Panc1 (cell line): Measurements from ENCODE around the gene ARHGAP6.

ENCODE experiments used
- POLR2AphosphoS5 ChIP-seq: IDR thresholded peaks from 2 replicates; pipeline ENCODE4 v1.6.1; 2012; ENCODE audit warnings: mild to moderate bottlenecking, low read depth, low read length, moderate library complexity
- REST ChIP-seq, 2 experiments: IDR thresholded peaks; 2 replicates each; pipeline ENCODE4 v1.6.1; 2011 to 2012; ENCODE audit warnings: low read depth in 2 of 2, control low read depth in 1 of 2, low read length in 1 of 2, mild to moderate bottlenecking in 1 of 2, moderate library complexity in 1 of 2; ENCODE audit not compliant: insufficient read depth in 1 of 2
- SIN3A ChIP-seq: IDR thresholded peaks from 2 replicates; pipeline ENCODE4 v1.6.1; 2012; ENCODE audit warnings: low read depth, mild to moderate bottlenecking, low read length, moderate library complexity, borderline replicate concordance; ENCODE audit not compliant: insufficient read depth
- TF ChIP-seq, protein P1 (sequence below): fragments of 450-650 bp; IDR thresholded peaks from 2 replicates; pipeline ENCODE4 v1.5.1; 2017; ENCODE audit warnings: mild to moderate bottlenecking

DNA sequence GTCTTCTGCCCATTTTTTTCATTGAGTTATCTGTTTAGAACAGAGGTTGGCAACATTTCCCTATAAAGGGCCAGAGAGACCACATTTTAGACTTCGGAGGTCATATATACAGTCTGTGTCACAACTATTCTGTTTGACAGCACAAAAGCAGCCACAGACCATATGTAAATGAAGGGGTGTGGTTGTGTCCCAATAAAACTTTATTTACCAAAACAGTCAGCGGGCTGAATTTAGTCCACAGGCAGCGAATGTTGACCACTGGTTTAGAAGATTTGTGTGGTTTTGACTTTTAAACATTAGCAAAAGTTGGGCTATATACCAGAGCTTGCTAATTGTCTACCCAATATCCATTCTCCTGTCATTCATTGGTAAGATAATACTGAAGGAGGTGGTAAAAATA is 221.7 kb downstream of the ARHGAP6 start:
- TF ChIP-seq, protein P1, sequence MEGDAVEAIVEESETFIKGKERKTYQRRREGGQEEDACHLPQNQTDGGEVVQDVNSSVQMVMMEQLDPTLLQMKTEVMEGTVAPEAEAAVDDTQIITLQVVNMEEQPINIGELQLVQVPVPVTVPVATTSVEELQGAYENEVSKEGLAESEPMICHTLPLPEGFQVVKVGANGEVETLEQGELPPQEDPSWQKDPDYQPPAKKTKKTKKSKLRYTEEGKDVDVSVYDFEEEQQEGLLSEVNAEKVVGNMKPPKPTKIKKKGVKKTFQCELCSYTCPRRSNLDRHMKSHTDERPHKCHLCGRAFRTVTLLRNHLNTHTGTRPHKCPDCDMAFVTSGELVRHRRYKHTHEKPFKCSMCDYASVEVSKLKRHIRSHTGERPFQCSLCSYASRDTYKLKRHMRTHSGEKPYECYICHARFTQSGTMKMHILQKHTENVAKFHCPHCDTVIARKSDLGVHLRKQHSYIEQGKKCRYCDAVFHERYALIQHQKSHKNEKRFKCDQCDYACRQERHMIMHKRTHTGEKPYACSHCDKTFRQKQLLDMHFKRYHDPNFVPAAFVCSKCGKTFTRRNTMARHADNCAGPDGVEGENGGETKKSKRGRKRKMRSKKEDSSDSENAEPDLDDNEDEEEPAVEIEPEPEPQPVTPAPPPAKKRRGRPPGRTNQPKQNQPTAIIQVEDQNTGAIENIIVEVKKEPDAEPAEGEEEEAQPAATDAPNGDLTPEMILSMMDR, result no peak
- TF ChIP-seq REST (IDR thresholded peaks at IDR 0.05; ENCODE audit: insufficient read depth in 1 of 2, low read depth in 2 of 2, low read length in 1 of 2) (no peak), POLR2AphosphoS5 (no peak), SIN3A (no peak)
